ENCODE measurements around the gene HPCAL4.

HPCAL4 gene

GRCh38 chr1:39654291-39654690, 36.9 kb downstream of the HPCAL4 start:
- peaks cover 3% of the 10 kb centered on the region; the same call in 1 of the 2 replicates for H3K4me1 ChIP-seq (ENCODE audit: control insufficient read depth, insufficient read depth, low read length)
- DNase-seq (ENCODE audit: low read depth, low spot score) = no peak
- no peaks in the 10 kb centered on the region for H3K9me3 ChIP-seq (ENCODE audit: control insufficient read depth, insufficient read depth, low read length)
- no peak overlapping the region for H3K27ac ChIP-seq (ENCODE audit: low read length)
- no peak overlapping the region for H3K4me3 ChIP-seq (ENCODE audit: low read length)
- H3K27me3 ChIP-seq (ENCODE audit: control insufficient read depth, insufficient read depth, low read length) = no peaks in the 10 kb centered on the region
- no peaks in the 10 kb centered on the region for H3K36me3 ChIP-seq (ENCODE audit: control insufficient read depth, insufficient read depth, low read length)
- WGBS (ENCODE audit: insufficient coverage, insufficient read length) = no CpG with 5 or more reads among the region's 7 CpGs

GRCh38 chr1:39653546-39654031, 37.6 kb downstream of the HPCAL4 start:
- Histone ChIP-seq H3K4me3 (ENCODE audit: low read length) (no peak overlapping the region), H3K9me3 (ENCODE audit: control insufficient read depth, insufficient read depth, low read length) (no peaks in the 10 kb centered on the region), H3K4me1 (ENCODE audit: control insufficient read depth, insufficient read depth, low read length) (peaks cover 3% of the 10 kb centered on the region; the same call in 1 of the 2 replicates), H3K36me3 (ENCODE audit: control insufficient read depth, insufficient read depth, low read length) (no peaks in the 10 kb centered on the region), H3K27me3 (ENCODE audit: control insufficient read depth, insufficient read depth, low read length) (no peaks in the 10 kb centered on the region), H3K27ac (ENCODE audit: low read length) (no peak overlapping the region)
- no CpG with 5 or more reads among the region's 8 CpGs for WGBS (ENCODE audit: insufficient coverage, insufficient read length)
- DNase-seq (ENCODE audit: low read depth, low spot score) = no peak

GRCh38 chr1:39652554-39652953, 38.7 kb downstream of the HPCAL4 start:
- no peak for DNase-seq (ENCODE audit: low read depth, low spot score)
- Histone ChIP-seq H3K27me3 (ENCODE audit: control insufficient read depth, insufficient read depth, low read length) (no peaks in the 10 kb centered on the region), H3K4me3 (ENCODE audit: low read length) (no peak overlapping the region), H3K9me3 (ENCODE audit: control insufficient read depth, insufficient read depth, low read length) (no peaks in the 10 kb centered on the region), H3K4me1 (ENCODE audit: control insufficient read depth, insufficient read depth, low read length) (no peaks in the 10 kb centered on the region), H3K27ac (ENCODE audit: low read length) (no peak overlapping the region), H3K36me3 (ENCODE audit: control insufficient read depth, insufficient read depth, low read length) (no peaks in the 10 kb centered on the region)
- no CpG with 5 or more reads among the region's 2 CpGs for WGBS (ENCODE audit: insufficient coverage, insufficient read length)

GRCh38 chr1:39652105-39652504, 39.1 kb downstream of the HPCAL4 start:
- Histone ChIP-seq H3K4me1 (ENCODE audit: control insufficient read depth, insufficient read depth, low read length) (no peaks in the 10 kb centered on the region), H3K4me3 (ENCODE audit: low read length) (no peak overlapping the region), H3K36me3 (ENCODE audit: control insufficient read depth, insufficient read depth, low read length) (no peaks in the 10 kb centered on the region), H3K9me3 (ENCODE audit: control insufficient read depth, insufficient read depth, low read length) (no peaks in the 10 kb centered on the region), H3K27ac (ENCODE audit: low read length) (no peak overlapping the region), H3K27me3 (ENCODE audit: control insufficient read depth, insufficient read depth, low read length) (no peaks in the 10 kb centered on the region)
- no CpG with 5 or more reads among the region's 6 CpGs for WGBS (ENCODE audit: insufficient coverage, insufficient read length)
- no peak for DNase-seq (ENCODE audit: low read depth, low spot score)

- H3K36me3 ChIP-seq (ENCODE audit: control insufficient read depth, insufficient read depth, low read length) = no peaks in the 10 kb centered on the region
- WGBS (ENCODE audit: insufficient coverage, insufficient read length) = no CpG with 5 or more reads among the region's 1 CpG
- no peak overlapping the region for H3K4me3 ChIP-seq (ENCODE audit: low read length)
- DNase-seq (ENCODE audit: low read depth, low spot score) = no peak
- H3K27ac ChIP-seq (ENCODE audit: low read length) = no peak overlapping the region
- no peaks in the 10 kb centered on the region for H3K9me3 ChIP-seq (ENCODE audit: control insufficient read depth, insufficient read depth, low read length)
- no peaks in the 10 kb centered on the region for H3K27me3 ChIP-seq (ENCODE audit: control insufficient read depth, insufficient read depth, low read length)
- peaks cover 4% of the 10 kb centered on the region for H3K4me1 ChIP-seq (ENCODE audit: control insufficient read depth, insufficient read depth, low read length)
Measured at GRCh38 chr1:39650431-39650830, 40.8 kb downstream of the HPCAL4 start.

GRCh38 chr1:39649636-39650185, 41.5 kb downstream of the HPCAL4 start:
- H3K9me3 ChIP-seq (ENCODE audit: control insufficient read depth, insufficient read depth, low read length) = no peaks in the 10 kb centered on the region
- H3K27ac ChIP-seq (ENCODE audit: low read length) = no peak overlapping the region
- H3K4me3 ChIP-seq (ENCODE audit: low read length) = no peak overlapping the region
- peaks cover 4% of the 10 kb centered on the region for H3K4me1 ChIP-seq (ENCODE audit: control insufficient read depth, insufficient read depth, low read length)
- DNase-seq (ENCODE audit: low read depth, low spot score) = no peak
- H3K36me3 ChIP-seq (ENCODE audit: control insufficient read depth, insufficient read depth, low read length) = no peaks in the 10 kb centered on the region
- no CpG with 5 or more reads among the region's 2 CpGs for WGBS (ENCODE audit: insufficient coverage, insufficient read length)
- no peaks in the 10 kb centered on the region for H3K27me3 ChIP-seq (ENCODE audit: control insufficient read depth, insufficient read depth, low read length)

GRCh38 chr1:39648496-39648895, 42.7 kb downstream of the HPCAL4 start:
- no CpG with 5 or more reads among the region's 2 CpGs for whole genome bisulfite sequencing (ENCODE audit: insufficient coverage, insufficient read length)
- DNase-seq (ENCODE audit: low read depth, low spot score) = no peak
- Histone ChIP-seq H3K36me3 (ENCODE audit: control insufficient read depth, insufficient read depth, low read length) (no peaks in the 10 kb centered on the region), H3K27me3 (ENCODE audit: control insufficient read depth, insufficient read depth, low read length) (no peaks in the 10 kb centered on the region), H3K9me3 (ENCODE audit: control insufficient read depth, insufficient read depth, low read length) (no peaks in the 10 kb centered on the region), H3K27ac (ENCODE audit: low read length) (no peak overlapping the region), H3K4me3 (ENCODE audit: low read length) (no peak overlapping the region), H3K4me1 (ENCODE audit: control insufficient read depth, insufficient read depth, low read length) (peaks cover 4% of the 10 kb centered on the region)

- H3K36me3 ChIP-seq (ENCODE audit: control insufficient read depth, insufficient read depth, low read length) = no peaks in the 10 kb centered on the region
- no peaks in the 10 kb centered on the region for H3K27me3 ChIP-seq (ENCODE audit: control insufficient read depth, insufficient read depth, low read length)
- no peak for DNase-seq (ENCODE audit: low read depth, low spot score)
- WGBS (ENCODE audit: insufficient coverage, insufficient read length) = no CpG with 5 or more reads among the region's 3 CpGs
- no peak overlapping the region for H3K4me3 ChIP-seq (ENCODE audit: low read length)
- no peaks in the 10 kb centered on the region for H3K9me3 ChIP-seq (ENCODE audit: control insufficient read depth, insufficient read depth, low read length)
- no peak overlapping the region for H3K27ac ChIP-seq (ENCODE audit: low read length)
- peaks cover 4% of the 10 kb centered on the region for H3K4me1 ChIP-seq (ENCODE audit: control insufficient read depth, insufficient read depth, low read length)
Measured at GRCh38 chr1:39647247-39647646, 44.0 kb downstream of the HPCAL4 start.

- Histone ChIP-seq H3K27me3 (ENCODE audit: control insufficient read depth, insufficient read depth, low read length) (no peaks in the 10 kb centered on the region), H3K27ac (ENCODE audit: low read length) (no peak overlapping the region), H3K9me3 (ENCODE audit: control insufficient read depth, insufficient read depth, low read length) (no peaks in the 10 kb centered on the region), H3K4me3 (ENCODE audit: low read length) (no peak overlapping the region), H3K4me1 (ENCODE audit: control insufficient read depth, insufficient read depth, low read length) (peaks cover 4% of the 10 kb centered on the region), H3K36me3 (ENCODE audit: control insufficient read depth, insufficient read depth, low read length) (no peaks in the 10 kb centered on the region)
- no CpG with 5 or more reads among the region's 12 CpGs for WGBS (ENCODE audit: insufficient coverage, insufficient read length)
- no peak for DNase-seq (ENCODE audit: low read depth, low spot score)
Measured at GRCh38 chr1:39646232-39647081, 44.8 kb downstream of the HPCAL4 start.

GRCh38 chr1:39645411-39646043, 45.7 kb downstream of the HPCAL4 start:
- WGBS (ENCODE audit: insufficient coverage, insufficient read length) = no CpG with 5 or more reads among the region's 3 CpGs
- H3K4me3 ChIP-seq (ENCODE audit: low read length) = no peak overlapping the region

More at GRCh38 chr1:39645411-39646043, 45.7 kb downstream of the HPCAL4 start:
- Histone ChIP-seq H3K9me3 (ENCODE audit: control insufficient read depth, insufficient read depth, low read length) (no peaks in the 10 kb centered on the region), H3K27ac (ENCODE audit: low read length) (no peak overlapping the region), H3K36me3 (ENCODE audit: control insufficient read depth, insufficient read depth, low read length) (no peaks in the 10 kb centered on the region), H3K27me3 (ENCODE audit: control insufficient read depth, insufficient read depth, low read length) (no peaks in the 10 kb centered on the region), H3K4me1 (ENCODE audit: control insufficient read depth, insufficient read depth, low read length) (peaks cover 4% of the 10 kb centered on the region)
- DNase-seq (ENCODE audit: low read depth, low spot score) = no peak

All from iPS DF 6.9 (cell line).